HS-27A (cell line): ENCODE data around the gene HFM1.
A peak's percentile ranks its signal among the peaks of the same experiment; 100 is the strongest.
"Not testable (repeated sequence)": the region's sequence is repeated elsewhere in the genome, so short reads cannot be mapped to it uniquely, and the experiment has no call there.

Source experiments
- DNase-seq: peaks from one replicate; pipeline ENCODE4 v3.0.0-alpha.2; 2012; ENCODE audit warnings: low read depth, missing footprints

HFM1 gene, protein sequence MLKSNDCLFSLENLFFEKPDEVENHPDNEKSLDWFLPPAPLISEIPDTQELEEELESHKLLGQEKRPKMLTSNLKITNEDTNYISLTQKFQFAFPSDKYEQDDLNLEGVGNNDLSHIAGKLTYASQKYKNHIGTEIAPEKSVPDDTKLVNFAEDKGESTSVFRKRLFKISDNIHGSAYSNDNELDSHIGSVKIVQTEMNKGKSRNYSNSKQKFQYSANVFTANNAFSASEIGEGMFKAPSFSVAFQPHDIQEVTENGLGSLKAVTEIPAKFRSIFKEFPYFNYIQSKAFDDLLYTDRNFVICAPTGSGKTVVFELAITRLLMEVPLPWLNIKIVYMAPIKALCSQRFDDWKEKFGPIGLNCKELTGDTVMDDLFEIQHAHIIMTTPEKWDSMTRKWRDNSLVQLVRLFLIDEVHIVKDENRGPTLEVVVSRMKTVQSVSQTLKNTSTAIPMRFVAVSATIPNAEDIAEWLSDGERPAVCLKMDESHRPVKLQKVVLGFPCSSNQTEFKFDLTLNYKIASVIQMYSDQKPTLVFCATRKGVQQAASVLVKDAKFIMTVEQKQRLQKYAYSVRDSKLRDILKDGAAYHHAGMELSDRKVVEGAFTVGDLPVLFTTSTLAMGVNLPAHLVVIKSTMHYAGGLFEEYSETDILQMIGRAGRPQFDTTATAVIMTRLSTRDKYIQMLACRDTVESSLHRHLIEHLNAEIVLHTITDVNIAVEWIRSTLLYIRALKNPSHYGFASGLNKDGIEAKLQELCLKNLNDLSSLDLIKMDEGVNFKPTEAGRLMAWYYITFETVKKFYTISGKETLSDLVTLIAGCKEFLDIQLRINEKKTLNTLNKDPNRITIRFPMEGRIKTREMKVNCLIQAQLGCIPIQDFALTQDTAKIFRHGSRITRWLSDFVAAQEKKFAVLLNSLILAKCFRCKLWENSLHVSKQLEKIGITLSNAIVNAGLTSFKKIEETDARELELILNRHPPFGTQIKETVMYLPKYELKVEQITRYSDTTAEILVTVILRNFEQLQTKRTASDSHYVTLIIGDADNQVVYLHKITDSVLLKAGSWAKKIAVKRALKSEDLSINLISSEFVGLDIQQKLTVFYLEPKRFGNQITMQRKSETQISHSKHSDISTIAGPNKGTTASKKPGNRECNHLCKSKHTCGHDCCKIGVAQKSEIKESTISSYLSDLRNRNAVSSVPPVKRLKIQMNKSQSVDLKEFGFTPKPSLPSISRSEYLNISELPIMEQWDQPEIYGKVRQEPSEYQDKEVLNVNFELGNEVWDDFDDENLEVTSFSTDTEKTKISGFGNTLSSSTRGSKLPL (N-terminal part only)

DNA sequence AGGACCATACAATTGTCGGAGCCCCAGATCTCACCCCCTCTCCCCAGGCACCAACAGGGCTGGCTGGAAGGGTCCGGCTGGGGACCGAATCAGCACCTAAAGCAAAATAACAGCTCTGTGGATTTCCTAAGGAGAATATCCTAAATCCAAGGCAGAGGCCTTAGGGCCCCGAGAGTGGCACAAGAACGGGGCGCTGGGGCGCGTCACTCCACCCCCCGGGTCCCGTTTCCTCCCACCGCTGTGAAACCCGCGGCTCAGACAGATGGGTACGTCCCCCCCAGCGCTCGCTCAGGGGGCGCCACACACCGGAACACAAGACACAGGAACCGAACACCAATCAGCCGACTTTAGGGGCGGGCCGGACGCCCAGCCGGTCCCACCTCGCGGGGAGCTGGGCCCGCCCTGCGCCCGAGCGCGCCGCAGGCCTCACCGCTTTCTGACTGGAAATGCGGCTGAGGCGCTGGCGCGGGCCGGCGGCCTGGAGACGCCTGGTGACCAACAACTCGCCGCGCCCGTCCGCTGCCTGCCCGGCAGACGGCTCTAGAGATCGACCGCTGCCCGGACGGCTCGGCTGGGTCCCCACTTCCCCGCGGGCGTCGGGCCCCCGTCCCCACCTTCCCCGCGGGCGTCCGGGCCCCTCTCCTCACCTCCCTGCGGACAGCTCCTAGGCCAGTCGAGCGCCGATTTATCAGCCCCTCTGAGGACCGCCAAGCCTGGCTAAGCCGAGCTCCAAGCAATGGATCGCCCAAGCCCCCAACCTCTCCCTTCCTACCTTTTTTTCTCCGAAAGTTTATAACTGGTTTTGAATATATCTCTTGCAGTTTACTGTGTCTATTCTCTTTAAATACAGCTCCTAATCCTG lies at the start of gene HFM1:
HFM1 (minus strand) TSS at position 687 of the 862 bp plus-strand sequence. CDS start 3,755 bp downstream, outside the sequence.
- DNase-seq, result peak; percentile 59

DNA sequence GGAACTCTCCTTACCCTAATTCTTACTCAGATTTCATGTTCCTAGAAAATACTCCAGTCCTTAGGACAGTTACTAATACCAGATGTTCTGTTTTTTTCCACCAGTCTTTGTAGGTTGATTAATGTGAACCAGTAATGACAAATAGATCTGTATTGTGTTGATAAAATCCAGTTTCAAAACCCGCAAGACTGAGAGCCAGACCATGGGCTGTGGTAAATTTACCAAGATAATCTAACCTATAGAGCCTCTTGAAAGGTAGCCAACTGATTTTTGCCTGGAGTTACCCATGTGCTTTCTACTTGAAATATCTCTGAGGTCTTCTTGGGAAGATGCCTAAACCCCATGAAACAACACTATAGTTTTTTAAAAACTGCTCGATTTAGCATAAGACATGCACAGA lies 49.5 kb upstream of the HFM1 start:
- no peak for DNase-seq

DNA sequence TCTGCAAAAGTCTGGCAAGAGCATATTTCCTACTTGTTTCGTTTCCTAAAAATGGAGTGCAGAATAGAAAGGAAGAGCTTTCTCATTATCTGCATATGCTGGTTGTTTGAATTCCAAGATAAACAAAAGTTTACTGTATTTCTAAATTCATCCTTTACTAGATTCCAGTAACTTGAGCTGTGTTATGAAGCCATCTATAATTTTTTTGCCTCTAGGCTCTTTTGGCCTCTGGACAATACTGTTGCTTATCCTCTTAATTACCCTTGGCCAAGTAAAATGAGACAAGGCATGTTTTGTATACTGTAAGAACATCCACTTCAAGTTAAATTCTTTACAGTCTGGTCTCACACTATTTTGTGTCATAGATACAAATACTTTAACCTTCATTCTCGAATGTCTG lies 45.6 kb upstream of the HFM1 start:
- no peak for DNase-seq

DNA sequence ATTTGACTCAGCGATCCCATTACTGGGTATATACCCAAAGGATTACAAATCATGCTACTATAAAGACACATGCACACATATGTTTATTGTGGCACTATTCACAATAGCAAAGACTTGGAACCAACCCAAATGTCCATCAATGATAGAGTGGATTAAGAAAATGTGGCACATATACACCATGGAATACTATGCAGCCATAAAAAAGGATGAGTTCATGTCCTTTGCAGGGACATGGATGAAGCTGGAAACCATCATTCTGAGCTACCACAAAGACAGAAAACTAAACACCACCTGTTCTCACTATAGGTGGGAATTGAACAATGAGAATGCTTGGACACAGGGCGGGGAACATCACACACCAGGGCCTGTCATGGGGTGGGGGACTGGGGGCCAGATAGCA lies 43.1 kb upstream of the HFM1 start:
- DNase-seq, result not testable (repeated sequence)

DNA sequence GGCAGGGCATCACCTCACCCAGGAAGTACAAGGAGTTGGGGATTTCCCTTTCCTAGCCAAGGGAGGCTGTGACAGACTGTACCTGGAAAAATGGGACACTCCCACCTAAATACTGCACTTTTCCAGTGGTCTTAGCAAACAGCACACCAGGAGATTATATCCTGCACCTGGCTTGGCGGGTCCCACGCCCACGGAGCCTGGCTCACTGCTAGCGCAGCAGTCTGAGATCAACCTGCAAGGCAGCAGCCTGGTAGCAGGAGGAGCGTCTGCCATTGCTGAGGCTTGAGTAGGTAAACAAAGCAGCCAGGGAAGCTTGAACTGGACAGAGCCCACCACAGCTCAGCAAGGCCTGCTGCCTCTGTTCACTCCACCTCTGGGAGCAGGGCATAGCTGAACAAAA lies 37.3 kb upstream of the HFM1 start:
- not testable (repeated sequence) for DNase-seq

DNA sequence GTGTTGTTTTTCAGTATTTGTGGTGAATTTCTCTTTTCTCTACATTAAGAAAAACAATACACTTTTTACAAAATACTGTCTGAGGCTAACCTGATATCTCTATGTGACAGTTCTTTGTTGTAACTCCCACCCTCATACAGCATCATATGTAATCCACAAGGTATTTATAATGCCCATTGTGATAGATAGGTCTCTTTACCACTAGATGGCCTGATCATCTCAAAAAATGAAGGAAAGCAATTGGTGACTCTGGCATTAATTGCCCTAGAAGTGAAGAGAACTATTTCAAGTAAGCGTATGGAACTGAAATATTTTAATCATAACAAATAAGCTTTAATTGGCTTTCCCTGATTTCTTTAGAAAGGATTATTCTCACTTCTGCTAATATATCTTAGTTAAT lies 36.2 kb upstream of the HFM1 start:
- DNase-seq, result no peak

DNA sequence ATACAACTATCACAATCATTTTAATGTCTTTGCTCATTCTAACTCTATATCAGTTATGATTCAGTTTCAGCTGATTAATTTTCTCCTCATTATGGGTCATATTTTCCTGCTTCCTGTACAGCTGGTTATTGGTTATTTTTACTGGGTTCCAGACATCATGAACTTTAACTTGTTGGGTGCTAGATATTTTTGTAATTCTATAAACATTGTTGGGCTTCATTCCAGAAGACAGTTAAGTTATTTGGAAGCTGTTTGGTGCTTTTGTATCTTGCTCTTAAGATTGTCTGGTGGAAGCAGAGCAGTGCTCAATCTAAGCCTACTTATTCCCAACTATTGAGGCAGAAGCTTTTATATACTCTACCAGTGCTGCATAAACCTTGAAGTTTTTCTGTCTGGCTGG lies 34.4 kb upstream of the HFM1 start:
- no peak for DNase-seq

DNA sequence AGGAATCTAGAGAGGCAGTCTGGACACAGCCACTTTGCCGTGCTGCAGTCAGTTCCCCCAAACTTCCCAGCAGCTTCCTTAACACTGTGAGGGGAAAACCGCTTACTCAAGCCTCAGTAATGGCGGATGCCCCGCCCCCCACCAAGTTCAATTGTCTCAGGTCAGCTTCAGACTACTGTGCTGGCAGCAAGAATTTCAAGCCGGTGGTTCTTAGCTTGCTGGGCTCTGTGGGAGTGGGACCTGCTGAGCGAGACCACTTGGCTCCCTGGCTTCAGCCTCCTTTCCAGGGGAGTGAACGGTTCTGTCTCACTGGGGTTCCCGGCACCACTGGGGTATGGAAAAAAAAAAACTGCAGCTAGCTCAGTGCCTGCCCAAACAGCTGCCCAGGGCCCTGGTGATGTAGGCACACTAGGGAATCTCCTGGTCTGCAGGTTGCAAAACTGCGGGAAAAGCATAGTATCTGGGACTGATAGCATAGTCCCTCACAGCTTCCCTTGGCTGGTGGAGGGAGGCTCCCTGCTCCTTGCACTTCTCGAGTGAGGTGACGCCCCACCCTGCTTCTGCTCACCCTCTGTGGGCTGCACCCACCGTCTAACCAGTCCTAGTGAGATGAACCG lies 23.7 kb upstream of the HFM1 start:
- DNase-seq, result no peak

DNA sequence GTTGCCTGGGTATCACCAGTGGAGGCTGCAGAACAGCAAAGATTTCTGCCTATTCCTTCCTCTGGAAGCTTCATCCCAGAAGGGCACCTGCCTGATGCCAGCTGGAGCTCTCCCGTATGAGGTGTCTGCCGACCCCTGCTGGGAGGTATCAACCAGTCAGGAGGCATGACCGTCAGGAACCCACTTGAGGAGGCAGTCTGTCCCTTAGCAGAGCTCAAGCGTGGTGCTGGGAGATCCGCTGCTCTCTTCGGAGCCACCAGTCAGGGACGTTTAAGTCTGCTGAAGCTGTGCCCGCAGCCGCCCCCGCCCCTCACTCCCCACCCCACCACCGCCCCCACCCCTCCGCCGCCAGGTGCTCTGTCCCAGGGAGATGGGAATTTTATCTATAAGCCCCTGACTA lies 23.1 kb upstream of the HFM1 start:
- no peak for DNase-seq

DNA sequence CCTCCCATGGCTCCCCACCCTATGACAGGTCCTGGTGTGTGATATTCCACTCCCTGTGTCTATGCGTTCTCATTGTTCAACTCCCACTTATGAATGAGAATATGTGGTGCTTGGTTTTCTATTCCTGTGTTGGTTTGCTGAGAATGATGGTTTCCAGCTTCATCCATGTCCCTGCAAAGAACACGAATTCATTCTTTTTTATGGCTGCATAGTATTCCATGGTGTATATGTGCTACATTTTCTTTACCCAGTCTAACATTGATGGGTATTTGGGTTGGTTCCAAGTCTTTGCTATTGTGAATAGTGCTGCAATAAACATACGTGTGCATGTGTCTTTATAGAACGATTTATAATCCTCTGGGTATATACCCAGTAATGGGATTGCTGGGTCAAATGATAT lies 17.9 kb upstream of the HFM1 start:
- DNase-seq, result not testable (repeated sequence)

DNA sequence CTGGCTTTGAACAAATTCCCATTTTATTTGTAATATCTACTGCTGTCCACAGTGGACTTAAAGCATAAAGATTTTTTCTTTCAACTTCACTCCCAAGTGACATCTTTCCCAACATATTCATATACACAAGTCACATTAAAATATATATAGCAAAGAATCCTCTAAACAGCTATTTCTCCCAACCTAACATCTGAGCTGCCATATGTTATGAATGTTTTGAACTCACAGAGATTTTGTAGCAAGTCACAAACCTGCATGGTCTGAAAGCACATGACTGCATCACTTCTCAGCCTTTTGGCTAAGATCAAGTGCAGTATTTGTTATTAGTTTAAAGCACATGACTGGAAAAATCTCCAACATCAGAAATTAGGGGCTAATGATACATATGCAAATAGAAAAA lies 7.7 kb upstream of the HFM1 start:
- DNase-seq, result no peak

DNA sequence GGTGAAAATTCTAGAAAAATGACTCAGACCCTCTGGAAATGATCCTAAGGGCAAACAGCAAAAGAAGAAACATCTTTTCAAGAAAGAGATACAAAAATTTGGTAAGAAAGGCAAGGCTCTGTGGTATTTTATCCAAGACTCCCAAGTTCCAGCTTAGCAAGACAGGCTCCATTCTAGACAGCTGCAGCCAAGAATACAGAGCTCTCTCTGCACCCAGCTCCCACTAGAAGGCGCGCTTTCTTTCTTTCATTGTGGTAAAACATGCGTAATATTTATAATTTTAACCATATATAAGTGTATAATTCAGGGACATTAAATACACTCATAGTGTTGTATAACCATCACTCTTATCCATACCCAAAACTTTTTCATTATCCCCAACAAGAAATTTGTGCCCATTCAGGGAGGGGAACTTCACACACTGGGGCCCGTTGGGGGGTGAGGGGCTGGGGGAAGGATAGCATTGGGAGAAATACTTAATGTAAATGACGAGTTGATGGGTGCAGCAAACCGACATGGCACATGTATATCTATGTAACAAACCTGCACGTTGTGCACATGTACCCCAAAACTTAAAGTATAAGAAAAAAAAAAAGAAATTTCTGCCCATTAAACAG lies 2.2 kb upstream of the HFM1 start:
- DNase-seq, result no peak

DNA sequence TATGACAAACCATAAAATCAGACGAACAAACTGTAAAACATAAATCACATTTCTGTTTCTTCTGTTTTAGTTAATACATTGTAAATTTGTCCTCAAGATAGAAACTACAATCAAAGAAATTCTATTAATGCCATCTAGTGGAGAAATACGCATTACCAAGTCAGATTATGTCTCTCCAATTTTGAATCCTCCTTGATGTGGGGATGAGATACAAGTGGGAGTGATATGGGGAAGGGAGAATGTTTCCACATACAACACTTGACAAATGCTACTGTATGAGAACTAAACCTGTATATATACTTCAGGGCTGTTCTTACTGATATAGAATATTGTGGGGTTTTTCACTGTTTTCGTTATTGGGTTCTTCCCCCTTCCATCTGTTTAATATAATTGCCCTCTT lies 2.6 kb downstream of the HFM1 start:
- no peak for DNase-seq

DNA sequence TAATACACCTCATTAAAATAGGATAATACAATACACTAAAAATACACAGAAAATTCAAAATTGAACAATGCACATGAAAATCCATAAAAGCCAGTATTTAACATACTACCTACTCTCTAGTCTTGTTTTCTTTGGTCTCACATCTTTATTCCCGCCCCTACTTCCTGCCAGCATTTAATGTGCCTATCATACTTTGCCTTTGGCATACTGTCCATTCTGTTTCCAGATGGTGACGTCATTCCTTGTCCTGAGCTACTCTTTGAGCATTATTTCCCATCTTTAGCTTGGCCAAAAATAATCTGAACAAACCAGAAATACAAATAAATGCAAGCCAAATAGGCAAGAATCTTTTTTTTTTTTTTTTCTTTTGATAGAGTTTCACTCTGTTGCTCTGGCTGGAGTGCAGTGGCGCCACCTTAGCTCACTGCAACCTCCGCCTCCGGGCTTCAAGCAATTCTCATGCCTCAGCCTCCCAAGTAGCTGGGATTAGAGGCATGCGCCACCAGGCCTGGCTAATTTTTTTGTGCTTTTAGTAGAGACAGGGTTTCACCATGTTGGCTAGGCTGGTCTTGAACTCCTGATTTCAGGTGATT lies 4.4 kb downstream of the HFM1 start:
- no peak for DNase-seq

DNA sequence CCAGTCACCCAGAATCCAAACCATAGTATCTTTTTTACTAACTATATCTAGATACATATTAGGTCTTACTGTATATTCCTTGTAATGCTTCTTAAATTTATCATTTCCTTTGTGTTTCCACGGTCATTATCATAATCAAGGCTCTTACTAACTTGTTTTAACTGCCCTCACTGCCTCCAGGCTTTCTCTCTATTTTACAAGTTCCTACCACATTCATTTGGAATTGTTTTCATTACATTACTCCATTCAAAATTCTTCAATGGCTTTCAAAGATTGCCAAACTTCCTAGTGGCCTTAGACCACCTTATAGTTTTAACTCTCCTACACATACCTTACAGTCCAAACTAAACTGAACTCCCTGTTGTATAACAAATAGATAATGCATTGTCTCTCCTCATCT lies 6.3 kb downstream of the HFM1 start:
- DNase-seq, result no peak

DNA sequence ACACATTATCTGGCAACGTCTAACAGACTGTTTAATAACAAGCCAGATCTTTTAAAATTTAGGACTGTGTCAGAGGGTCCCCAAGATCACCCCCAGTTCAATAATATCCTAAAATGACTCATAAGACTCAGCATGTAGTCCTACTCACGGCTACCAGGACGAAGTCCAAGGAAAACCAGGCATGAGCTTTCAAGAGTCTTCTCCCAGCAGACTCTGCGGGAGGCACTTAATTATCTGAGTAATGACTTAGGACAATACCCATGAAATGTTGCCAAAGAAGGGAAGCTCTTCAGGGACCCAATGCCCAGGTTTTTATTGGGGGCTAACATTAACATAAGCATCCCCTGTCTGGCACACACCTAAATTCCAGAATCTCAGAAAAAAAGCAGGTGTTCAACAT lies 7.0 kb downstream of the HFM1 start:
- no peak for DNase-seq

DNA sequence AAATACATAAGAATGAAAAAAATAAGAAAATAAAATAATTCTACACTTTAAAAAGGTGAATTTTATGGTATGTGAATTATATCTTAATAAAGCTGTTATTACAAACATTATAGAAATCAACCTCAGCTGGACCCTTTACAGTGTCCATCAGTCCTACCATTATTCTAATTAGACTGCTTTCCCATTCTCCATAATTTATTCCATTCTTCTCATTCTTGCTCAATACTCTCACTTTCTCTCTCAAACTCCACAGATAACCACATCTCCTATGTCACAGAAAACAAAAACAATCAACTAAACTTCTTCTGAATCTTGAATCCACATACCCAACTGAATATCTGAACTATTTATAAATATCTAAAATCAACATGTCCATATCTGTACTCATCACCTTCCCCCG lies 11.6 kb downstream of the HFM1 start:
- no peak for DNase-seq

DNA sequence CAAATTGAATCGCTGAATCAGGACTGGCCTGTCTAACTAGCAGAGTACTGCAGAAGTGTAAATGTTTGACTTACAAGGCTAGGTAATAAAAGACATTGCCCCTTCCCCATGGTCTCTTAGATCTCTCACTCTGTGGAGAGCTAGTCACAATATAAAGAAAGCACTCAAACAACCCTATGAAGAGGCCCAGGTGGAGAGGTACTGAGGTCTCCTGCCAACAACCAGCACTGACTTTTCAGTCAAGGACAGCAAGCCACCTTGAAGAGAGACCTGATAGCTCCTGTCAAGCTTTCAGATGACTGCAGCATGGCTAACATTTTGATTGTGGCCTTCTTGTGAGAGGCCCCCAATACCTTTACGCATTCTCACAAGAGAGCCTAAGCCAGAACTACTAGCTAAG lies 18.5 kb downstream of the HFM1 start:
- no peak for DNase-seq

DNA sequence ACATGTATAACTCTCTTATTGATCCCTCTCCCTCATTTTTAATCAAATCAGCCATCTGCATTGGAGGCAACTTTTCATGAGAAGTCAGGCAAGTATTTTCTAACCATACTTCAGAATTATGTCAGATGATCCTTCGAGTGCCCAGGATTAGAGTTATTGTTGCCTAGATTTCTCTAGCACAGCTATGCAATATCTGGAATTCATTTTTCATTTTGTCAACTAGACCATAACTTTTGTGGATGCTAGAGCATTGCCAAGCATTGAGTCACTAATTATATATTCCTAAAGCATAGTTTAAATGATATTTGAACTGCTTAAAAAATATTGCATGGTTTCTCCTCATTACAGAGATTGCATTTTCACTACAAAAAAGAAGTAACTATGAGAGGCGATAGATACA lies 21.2 kb downstream of the HFM1 start:
- DNase-seq, result no peak

DNA sequence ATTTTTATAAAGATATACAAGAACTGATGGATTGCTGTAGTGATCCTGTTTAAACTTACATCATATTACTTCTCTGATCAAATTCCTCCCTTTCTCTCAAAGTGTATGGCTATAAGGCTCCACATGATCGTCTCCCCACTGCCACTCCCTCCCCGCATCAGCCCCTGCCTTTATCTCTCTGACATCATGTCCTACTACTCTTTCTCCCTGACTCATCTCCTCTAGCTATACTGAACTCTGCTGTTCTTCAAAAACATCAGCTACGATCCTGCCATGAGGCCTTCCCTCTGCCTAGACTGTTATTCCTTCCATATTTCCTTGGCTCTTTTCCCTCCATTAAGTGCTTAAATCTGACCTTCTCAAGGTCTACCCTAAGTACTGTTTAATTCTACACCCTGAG lies 22.8 kb downstream of the HFM1 start:
- no peak for DNase-seq
